ENCODE measurements around the gene TRPM1.

GRCh38 chr15:31098491-31098917, 3.0 kb downstream of the TRPM1 start:
- TF ChIP-seq POLR2AphosphoS5 (IDR thresholded peaks at IDR 0.05; ENCODE audit: low read depth, low read length) = no peak
- TF ChIP-seq TAF1 (IDR thresholded peaks at IDR 0.05; ENCODE audit: borderline replicate concordance, insufficient read depth, low read length) = no peak
- TF ChIP-seq REST (IDR thresholded peaks at IDR 0.05; ENCODE audit: insufficient read depth in 1 of 2, low read depth in 2 of 2, low read length in 2 of 2) = no peak
